IMR-90 (cell line): ENCODE results near the gene FBXL13. TPM values are rescaled to one million over a fixed set of nuclear protein-coding genes. Genes with fewer than 3 reads are reported as not detected.

Source experiments
- ATAC-seq: fragments of 200-7000 bp; cut with Tn5 transposase; 2 replicates; pipeline ENCODE4 v1.9.1; 2020; ENCODE audit warnings: low read depth, mild to moderate bottlenecking, moderate library complexity
- BruUV-seq: library from RNA; stranded (reverse); fragments of 400-500 nt; replicated peaks from 2 replicates; lab custom pipeline; 2021; lab: Mats Ljungman, UMichigan
- CTCF ChIA-PET: fragments of 300-600 bp; formaldehyde crosslinking; extraction: SDS; loops from one replicate; lab custom pipeline; 2021; ENCODE audit warnings: antibody characterized with exemption; lab: Yijun Ruan, JAX
- POLR2A ChIA-PET: fragments of 300-600 bp; sonication (Branson Sonifier 250); formaldehyde crosslinking; loops from one replicate; lab custom pipeline; 2022; ENCODE audit warnings: antibody characterized with exemption; ENCODE audit not compliant: unreplicated experiment; lab: Charles Lee
- DNase-seq: peaks from one replicate; pipeline ENCODE4 v3.0.0; 2013
- H2AFZ ChIP-seq: replicated peaks from 2 replicates; pipeline ENCODE3; 2013; ENCODE audit warnings: low read length, mild to moderate bottlenecking; ENCODE audit not compliant: poor library complexity
- H2AK5ac ChIP-seq: 2 replicates; pipeline ENCODE4 v1.6.1; 2013; ENCODE audit warnings: low read depth, low read length, inconsistent platforms
- H2AK9ac ChIP-seq: replicated peaks from 2 replicates; pipeline ENCODE3; 2013; ENCODE audit warnings: mild to moderate bottlenecking, low read depth, low read length, moderate library complexity; ENCODE audit not compliant: poor library complexity
- H2BK120ac ChIP-seq: 2 replicates; pipeline ENCODE4 v1.6.1; 2013; ENCODE audit warnings: low read depth, low read length, inconsistent platforms
- H2BK15ac ChIP-seq: 3 replicates; pipeline ENCODE4 v1.6.1; 2013; ENCODE audit warnings: low read depth, low read length, inconsistent platforms
- H2BK20ac ChIP-seq: 2 replicates; pipeline ENCODE4 v1.6.1; 2013; ENCODE audit warnings: low read depth, mild to moderate bottlenecking, inconsistent platforms, low read length, moderate library complexity
- H2BK5ac ChIP-seq: 2 replicates; pipeline ENCODE4 v1.6.1; 2013; ENCODE audit warnings: mild to moderate bottlenecking, low read depth, low read length, inconsistent platforms; ENCODE audit not compliant: poor library complexity, severe bottlenecking
- H3K14ac ChIP-seq: replicated peaks from 2 replicates; pipeline ENCODE4 v1.6.1; 2013; ENCODE audit warnings: low read depth, low read length, inconsistent platforms
- H3K18ac ChIP-seq: 2 replicates; pipeline ENCODE4 v1.6.1; 2013; ENCODE audit warnings: low read depth, low read length, control low read depth
- H3K23ac ChIP-seq: 2 replicates; pipeline ENCODE4 v1.6.1; 2013; ENCODE audit warnings: low read depth, low read length, inconsistent platforms
- H3K27ac ChIP-seq: 2 replicates; pipeline ENCODE4 v1.5.1; 2013; ENCODE audit warnings: mild to moderate bottlenecking, control low read depth, low read length; ENCODE audit not compliant: insufficient read depth
- H3K27me3 ChIP-seq: 2 replicates; pipeline ENCODE4 v1.6.1; 2013; ENCODE audit warnings: low read length; ENCODE audit not compliant: control insufficient read depth, insufficient read depth
- H3K36me3 ChIP-seq: 2 replicates; pipeline ENCODE4 v1.6.1; 2013; ENCODE audit warnings: low read length, mixed read lengths; ENCODE audit not compliant: control insufficient read depth, insufficient read depth
- H3K4ac ChIP-seq: 2 replicates; pipeline ENCODE4 v1.6.1; 2013; ENCODE audit warnings: low read depth, low read length, inconsistent platforms
- H3K4me1 ChIP-seq: 2 replicates; pipeline ENCODE4 v1.6.1; 2013; ENCODE audit warnings: low read length, mixed read lengths; ENCODE audit not compliant: control insufficient read depth, insufficient read depth
- H3K4me2 ChIP-seq: 2 replicates; pipeline ENCODE4 v1.6.1; 2013; ENCODE audit warnings: low read depth, mild to moderate bottlenecking, control low read depth, low read length, moderate library complexity
- H3K4me3 ChIP-seq: 2 replicates; pipeline ENCODE4 v1.5.1; 2013; ENCODE audit warnings: low read depth, mild to moderate bottlenecking, control low read depth, low read length, moderate library complexity; ENCODE audit not compliant: insufficient read depth
- H3K56ac ChIP-seq: 2 replicates; pipeline ENCODE4 v1.6.1; 2013; ENCODE audit warnings: low read length, inconsistent platforms; ENCODE audit not compliant: insufficient read depth; ENCODE audit errors: extremely low read depth
- H3K79me1 ChIP-seq, 2 experiments: 2 replicates each; pipeline ENCODE4 v1.6.1; 2013; ENCODE audit warnings: low read length in 2 of 2, inconsistent platforms in 1 of 2, low read depth in 1 of 2
- H3K9ac ChIP-seq: 2 replicates; pipeline ENCODE4 v1.6.1; 2013; ENCODE audit warnings: low read depth, low read length, control low read depth
- H3K9me1 ChIP-seq: 2 replicates; pipeline ENCODE4 v1.6.1; 2013; ENCODE audit warnings: low read length, inconsistent platforms; ENCODE audit not compliant: insufficient read depth
- H3K9me3 ChIP-seq: 2 replicates; pipeline ENCODE4 v1.6.1; 2013; ENCODE audit warnings: low read length; ENCODE audit not compliant: control insufficient read depth, insufficient read depth
- H4K20me1 ChIP-seq: 2 replicates; pipeline ENCODE4 v1.6.1; 2013; ENCODE audit warnings: low read length, inconsistent platforms; ENCODE audit not compliant: insufficient read depth
- H4K5ac ChIP-seq: 2 replicates; pipeline ENCODE4 v1.6.1; 2013; ENCODE audit warnings: mild to moderate bottlenecking, low read depth, low read length, control low read depth
- H4K8ac ChIP-seq, 2 experiments: 2 replicates each; pipeline ENCODE4 v1.6.1; 2013; ENCODE audit warnings: low read depth in 2 of 2, low read length in 2 of 2, control low read depth in 1 of 2, inconsistent platforms in 1 of 2
- H4K91ac ChIP-seq: 2 replicates; pipeline ENCODE4 v1.6.1; 2013; ENCODE audit warnings: low read depth, low read length, inconsistent platforms; ENCODE audit not compliant: insufficient read depth
- BHLHE40 ChIP-seq: fragments of 150-350 bp; IDR thresholded peaks from 2 replicates; pipeline ENCODE4 v1.6.1; 2016; ENCODE audit warnings: mild to moderate bottlenecking, low read depth, low read length
- CEBPB ChIP-seq: IDR thresholded peaks from 2 replicates; pipeline ENCODE4 v1.6.1; 2012; ENCODE audit warnings: low read depth, low read length, improper control_type of control experiment
- CHD1 ChIP-seq: IDR thresholded peaks from 2 replicates; pipeline ENCODE4 v1.6.1; 2012; ENCODE audit warnings: low read depth, low read length, improper control_type of control experiment
- FOS ChIP-seq: fragments of 150-350 bp; IDR thresholded peaks from 2 replicates; pipeline ENCODE4 v1.6.1; 2016; ENCODE audit warnings: low read depth, low read length
- MAFK ChIP-seq: IDR thresholded peaks from 2 replicates; pipeline ENCODE4 v1.6.1; 2012; ENCODE audit warnings: low read depth, low read length, improper control_type of control experiment
- MAZ ChIP-seq: IDR thresholded peaks from 2 replicates; pipeline ENCODE4 v1.6.1; 2012; ENCODE audit warnings: low read depth, mild to moderate bottlenecking, low read length, improper control_type of control experiment, moderate library complexity, borderline replicate concordance
- MXI1 ChIP-seq: IDR thresholded peaks from 2 replicates; pipeline ENCODE4 v1.6.1; 2012; ENCODE audit warnings: low read depth, mild to moderate bottlenecking, low read length, moderate library complexity, borderline replicate concordance
- NFE2L2 ChIP-seq: fragments of 150-350 bp; IDR thresholded peaks from 2 replicates; pipeline ENCODE4 v1.6.1; 2016; ENCODE audit warnings: low read depth, mild to moderate bottlenecking, low read length
- POLR2A ChIP-seq: IDR thresholded peaks from 2 replicates; pipeline ENCODE4 v1.6.1; 2012; ENCODE audit warnings: mild to moderate bottlenecking, low read depth, low read length
- RAD21 ChIP-seq: IDR thresholded peaks from 2 replicates; pipeline ENCODE4 v1.6.1; 2012; ENCODE audit warnings: low read length, improper control_type of control experiment
- RCOR1 ChIP-seq: IDR thresholded peaks from 2 replicates; pipeline ENCODE4 v1.6.1; 2012; ENCODE audit warnings: mild to moderate bottlenecking, low read length, improper control_type of control experiment; ENCODE audit not compliant: insufficient replicate concordance
- RFX5 ChIP-seq: IDR thresholded peaks from 2 replicates; pipeline ENCODE4 v1.8.0; 2012; ENCODE audit warnings: low read depth, mild to moderate bottlenecking, low read length, moderate library complexity
- SMC3 ChIP-seq: fragments of 150-350 bp; IDR thresholded peaks from 2 replicates; pipeline ENCODE4 v1.6.1; 2016; ENCODE audit warnings: low read depth, mild to moderate bottlenecking, antibody characterized with exemption, low read length, moderate library complexity
- USF2 ChIP-seq: fragments of 150-350 bp; IDR thresholded peaks from 2 replicates; pipeline ENCODE4 v1.6.1; 2017; ENCODE audit warnings: mild to moderate bottlenecking, antibody characterized with exemption, low read length, low read depth
- WGBS, 2 experiments: methylation state at CpG; one replicate each; pipeline versions ENCODE4 v1.1.5 to v1.1.7; 2013; ENCODE audit warnings: missing lambda C conversion rate in 2 of 2; ENCODE audit not compliant: insufficient read length in 1 of 2; ENCODE audit errors: extremely low coverage in 2 of 2; 5-methylcytosine and 5-hydroxymethylcytosine counted together
- dilution Hi-C: fragments of 300-500 bp; cut with HindIII; formaldehyde crosslinking; loops from one replicate; pipeline ENCODE4 v1.14.3; 2018; ENCODE audit warnings: low sequenced_read_pairs; ENCODE audit not compliant: unreplicated experiment
- in situ Hi-C: fragments of 300-500 bp; cut with MboI; formaldehyde crosslinking; loops from 3 replicates; pipeline ENCODE4 v1.14.3; 2019; ENCODE audit warnings: low sequenced_read_pairs, inconsistent platforms, mixed read lengths
- intact Hi-C: fragments of 100-400 bp; cut with micrococcal nuclease; formaldehyde crosslinking; loops from 2 replicates; pipeline ENCODE4 v1.10.0; 2022
- polyA plus RNA-seq, 3 experiments: library from polyadenylated mRNA; depleted of rRNA; stranded (reverse); fragments of >200 nt; gene quantifications; 2 replicates each; pipeline ENCODE4 v1.2.3, GENCODE V29; 2012; ENCODE audit warnings: low replicate concordance in 1 of 3
- total RNA-seq: library from RNA; depleted of rRNA; stranded (reverse); fragments of >200 nt; gene quantifications from 2 replicates; pipeline ENCODE4 v1.2.3, GENCODE V29; 2012
- TF ChIP-seq, protein P1 (sequence below): fragments of 150-350 bp; IDR thresholded peaks from 2 replicates; pipeline ENCODE4 v1.6.1; 2016; ENCODE audit warnings: low read depth, mild to moderate bottlenecking, low read length, moderate library complexity, borderline replicate concordance
- TF ChIP-seq, protein P2 (sequence below): conservative IDR thresholded peaks from 2 replicates; pipeline ENCODE4 v1.5.1; 2012; ENCODE audit warnings: mild to moderate bottlenecking, low read depth, low read length, improper control_type of control experiment

Gene FBXL13
- total and polyA plus RNA-seq, 2 of the 4 experiments (the other 2 are of a cell fraction) = 0.24 to 0.36 TPM

DNA sequence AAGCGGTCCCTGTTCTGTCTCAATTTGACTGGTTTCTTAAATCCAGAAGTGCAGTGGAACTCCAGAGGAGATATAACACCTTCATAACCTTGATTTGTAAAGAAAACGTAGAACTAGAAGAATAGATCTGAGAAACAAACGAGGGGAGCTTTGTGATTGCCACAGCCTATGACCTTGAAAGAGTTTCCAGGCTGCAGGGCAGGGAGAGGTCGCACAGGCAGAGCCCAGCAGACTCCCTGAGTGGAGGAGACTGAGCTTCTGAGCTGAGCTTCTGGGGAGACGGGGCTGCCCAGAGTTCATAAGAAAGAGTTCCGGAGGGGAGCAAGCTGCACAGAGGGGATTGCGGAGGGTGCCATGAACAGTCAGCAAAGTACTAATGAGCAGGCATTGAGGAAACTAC lies 268.0 kb downstream of the FBXL13 start:
- intact Hi-C loops = no loop called here
- Histone ChIP-seq H3K18ac (no peak overlapping the region), H2BK15ac (peak overlapping the region; percentile 40; the same call in 1 of the 3 replicates), H3K4me2 (no peak overlapping the region), H4K20me1 (no peaks in the 10 kb centered on the region), H3K36me3 (no peaks in the 10 kb centered on the region), H4K8ac (no peak overlapping the region), H2BK5ac (no peak overlapping the region), H3K23ac (no peak overlapping the region), H3K4me3 (no peak overlapping the region), H3K4ac (no peak overlapping the region), H3K9ac (no peak overlapping the region), H2BK120ac (no peak overlapping the region), H3K56ac (no peak overlapping the region), H3K79me1 (no peaks in the 10 kb centered on the region), H3K9me1 (no peaks in the 10 kb centered on the region), H3K27me3 (no peaks in the 10 kb centered on the region), H2AK9ac (peak overlapping the region; percentile 37), H3K27ac (no peak overlapping the region), H2BK20ac (no peak overlapping the region), H3K14ac (no peak overlapping the region), H3K9me3 (peaks cover 4% of the 10 kb centered on the region), H4K5ac (no peak overlapping the region), H3K4me1 (no peaks in the 10 kb centered on the region), H4K91ac (no peak overlapping the region), H2AK5ac (no peak overlapping the region), H2AFZ (no peak overlapping the region)
- in situ Hi-C loops = no loop called here
- ATAC-seq (no peak), DNase-seq (no peak)
- 100% methylated on average over 1 of the region's 7 CpGs; no CpG with 5 or more reads in 1 of the 2 experiments for WGBS, 2 experiments
- dilution Hi-C loops = no loop called here
- ChIA-PET POLR2A (no interaction called here), CTCF (no interaction called here)
- TF ChIP-seq POLR2A (no peak), MXI1 (no peak), NFE2L2 (no peak), FOS (no peak), USF2 (no peak), MAFK (no peak), RAD21 (no peak), RFX5 (no peak), CHD1 (no peak), MAZ (no peak), SMC3 (no peak), RCOR1 (no peak), CEBPB (no peak), BHLHE40 (no peak)
- TF ChIP-seq, protein P1, sequence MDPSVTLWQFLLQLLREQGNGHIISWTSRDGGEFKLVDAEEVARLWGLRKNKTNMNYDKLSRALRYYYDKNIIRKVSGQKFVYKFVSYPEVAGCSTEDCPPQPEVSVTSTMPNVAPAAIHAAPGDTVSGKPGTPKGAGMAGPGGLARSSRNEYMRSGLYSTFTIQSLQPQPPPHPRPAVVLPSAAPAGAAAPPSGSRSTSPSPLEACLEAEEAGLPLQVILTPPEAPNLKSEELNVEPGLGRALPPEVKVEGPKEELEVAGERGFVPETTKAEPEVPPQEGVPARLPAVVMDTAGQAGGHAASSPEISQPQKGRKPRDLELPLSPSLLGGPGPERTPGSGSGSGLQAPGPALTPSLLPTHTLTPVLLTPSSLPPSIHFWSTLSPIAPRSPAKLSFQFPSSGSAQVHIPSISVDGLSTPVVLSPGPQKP = no peak
- TF ChIP-seq, protein P2, sequence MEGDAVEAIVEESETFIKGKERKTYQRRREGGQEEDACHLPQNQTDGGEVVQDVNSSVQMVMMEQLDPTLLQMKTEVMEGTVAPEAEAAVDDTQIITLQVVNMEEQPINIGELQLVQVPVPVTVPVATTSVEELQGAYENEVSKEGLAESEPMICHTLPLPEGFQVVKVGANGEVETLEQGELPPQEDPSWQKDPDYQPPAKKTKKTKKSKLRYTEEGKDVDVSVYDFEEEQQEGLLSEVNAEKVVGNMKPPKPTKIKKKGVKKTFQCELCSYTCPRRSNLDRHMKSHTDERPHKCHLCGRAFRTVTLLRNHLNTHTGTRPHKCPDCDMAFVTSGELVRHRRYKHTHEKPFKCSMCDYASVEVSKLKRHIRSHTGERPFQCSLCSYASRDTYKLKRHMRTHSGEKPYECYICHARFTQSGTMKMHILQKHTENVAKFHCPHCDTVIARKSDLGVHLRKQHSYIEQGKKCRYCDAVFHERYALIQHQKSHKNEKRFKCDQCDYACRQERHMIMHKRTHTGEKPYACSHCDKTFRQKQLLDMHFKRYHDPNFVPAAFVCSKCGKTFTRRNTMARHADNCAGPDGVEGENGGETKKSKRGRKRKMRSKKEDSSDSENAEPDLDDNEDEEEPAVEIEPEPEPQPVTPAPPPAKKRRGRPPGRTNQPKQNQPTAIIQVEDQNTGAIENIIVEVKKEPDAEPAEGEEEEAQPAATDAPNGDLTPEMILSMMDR = no peak
- no TSS peak for BruUV-seq
